A549 (cell line): ENCODE measurements around the gene PYGO1.
A peak's percentile ranks its signal among the peaks of the same experiment; 100 is the strongest.
"Not testable (repeated sequence)": the region's sequence is repeated elsewhere in the genome, so short reads cannot be mapped to it uniquely, and the experiment has no call there.

Experiments used
- CBX2 ChIP-seq: fragments of 200-600 bp; sonication (generic); IDR thresholded peaks from 2 replicates; pipeline ENCODE4 v1.6.1; 2016; ENCODE audit warnings: low read depth, mild to moderate bottlenecking, borderline replicate concordance
- EHMT2 ChIP-seq: fragments of 200-600 bp; sonication (generic); IDR thresholded peaks from 2 replicates; pipeline ENCODE4 v1.6.1; 2016; ENCODE audit warnings: antibody characterized with exemption, low read depth, mild to moderate bottlenecking, moderate library complexity
- HOXA7 ChIP-seq: fragments of 250-450 bp; sonication (Bioruptor Pico); IDR thresholded peaks from 2 replicates; pipeline ENCODE4 v1.5.0; 2020; ENCODE audit warnings: mild to moderate bottlenecking, moderate library complexity
- MAFK ChIP-seq: fragments of 450-650 bp; IDR thresholded peaks from 2 replicates; pipeline ENCODE4 v1.6.1; 2014; ENCODE audit not compliant: partially characterized antibody
- POLR2A ChIP-seq: IDR thresholded peaks from 2 replicates; pipeline ENCODE4 v1.6.1; 2012; ENCODE audit warnings: mild to moderate bottlenecking, low read length
- RAD21 ChIP-seq, 2 experiments: fragments of >200 bp in 1 of 2; sonication (Bioruptor Twin) in 1 of 2; formaldehyde crosslinking in 1 of 2; IDR thresholded peaks in 1 of 2; conservative IDR thresholded peaks in 1 of 2; 2 replicates in 1 of 2; 3 replicates in 1 of 2; pipeline ENCODE4 v1.6.1; 2012 to 2018; ENCODE audit warnings: inconsistent platforms in 1 of 2
- ZFP36 ChIP-seq: fragments of 450-650 bp; IDR thresholded peaks from 2 replicates; pipeline ENCODE4 v1.6.1; 2014; ENCODE audit warnings: borderline replicate concordance; ENCODE audit not compliant: partially characterized antibody
- ZSCAN20 ChIP-seq: fragments of 250-450 bp; sonication (Bioruptor Pico); IDR thresholded peaks from 2 replicates; pipeline ENCODE4 v1.8.0; 2022; ENCODE audit warnings: mild to moderate bottlenecking, moderate library complexity
- TF ChIP-seq, protein P1 (sequence below): fragments of >200 bp; sonication (Bioruptor Twin); formaldehyde crosslinking; IDR thresholded peaks from 3 replicates; pipeline ENCODE4 v1.5.1; 2016

- not testable (repeated sequence) for TF ChIP-seq POLR2A; MAFK; HOXA7 (CRISPR knock-in tag); ZFP36; ZSCAN20 (CRISPR knock-in tag); CBX2; EHMT2
- TF ChIP-seq, protein P1, sequence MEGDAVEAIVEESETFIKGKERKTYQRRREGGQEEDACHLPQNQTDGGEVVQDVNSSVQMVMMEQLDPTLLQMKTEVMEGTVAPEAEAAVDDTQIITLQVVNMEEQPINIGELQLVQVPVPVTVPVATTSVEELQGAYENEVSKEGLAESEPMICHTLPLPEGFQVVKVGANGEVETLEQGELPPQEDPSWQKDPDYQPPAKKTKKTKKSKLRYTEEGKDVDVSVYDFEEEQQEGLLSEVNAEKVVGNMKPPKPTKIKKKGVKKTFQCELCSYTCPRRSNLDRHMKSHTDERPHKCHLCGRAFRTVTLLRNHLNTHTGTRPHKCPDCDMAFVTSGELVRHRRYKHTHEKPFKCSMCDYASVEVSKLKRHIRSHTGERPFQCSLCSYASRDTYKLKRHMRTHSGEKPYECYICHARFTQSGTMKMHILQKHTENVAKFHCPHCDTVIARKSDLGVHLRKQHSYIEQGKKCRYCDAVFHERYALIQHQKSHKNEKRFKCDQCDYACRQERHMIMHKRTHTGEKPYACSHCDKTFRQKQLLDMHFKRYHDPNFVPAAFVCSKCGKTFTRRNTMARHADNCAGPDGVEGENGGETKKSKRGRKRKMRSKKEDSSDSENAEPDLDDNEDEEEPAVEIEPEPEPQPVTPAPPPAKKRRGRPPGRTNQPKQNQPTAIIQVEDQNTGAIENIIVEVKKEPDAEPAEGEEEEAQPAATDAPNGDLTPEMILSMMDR, result peak; percentile 47
- peak; percentile 40 to 61; a peak in 4 of 5 replicates for TF ChIP-seq RAD21 (conservative IDR thresholded peaks at IDR 0.05 in 1 of 2, IDR thresholded peaks at IDR 0.05 in 1 of 2)
Observed at GRCh38 chr15:55513621-55514413, 74.3 kb downstream of the PYGO1 start.
